NB4 (cell line): ENCODE results near the gene GYS1.

Source experiments
- CTCF ChIP-seq: IDR thresholded peaks from one replicate; pipeline ENCODE4 v1.5.1; 2012; ENCODE audit warnings: low read depth, low read length
- MAX ChIP-seq: IDR thresholded peaks from 2 replicates; pipeline ENCODE4 v1.6.1; 2011; ENCODE audit warnings: low read depth, low read length
- MYC ChIP-seq: IDR thresholded peaks from 2 replicates; pipeline ENCODE4 v1.6.1; 2011; ENCODE audit warnings: low read depth, low read length
- POLR2A ChIP-seq: IDR thresholded peaks from 2 replicates; pipeline ENCODE4 v1.6.1; 2011; ENCODE audit warnings: mild to moderate bottlenecking; ENCODE audit not compliant: insufficient read length; ENCODE audit errors: extremely low read depth

GRCh38 chr19:49017041-49017665, 24.0 kb upstream of the GYS1 start, which contains the start of gene LHB:
- TF ChIP-seq CTCF (no peak), POLR2A (no peak), MYC (no peak), MAX (no peak)
